Stimulated activated CD4-positive, alpha-beta T cell treated with anti-CD3 and anti-CD28 coated beads, TNF-alpha, amount 100 ng/mL, for 24 hours (primary cell): Measurements from ENCODE around the gene HPCAL1.
A peak's percentile ranks its signal among the peaks of the same experiment; 100 is the strongest.
"Not testable (repeated sequence)": the region's sequence is repeated elsewhere in the genome, so short reads cannot be mapped to it uniquely, and the experiment has no call there.

ENCODE experiments used
- DNase-seq, 3 experiments: peaks; one replicate each; pipeline ENCODE4 v3.0.0-alpha.2; 2020; ENCODE audit warnings: low read depth in 3 of 3

The HPCAL1 gene

GRCh38 chr2:10284108-10284870 is 18.4 kb upstream of the HPCAL1 start:
- DNase-seq, result no peak

- no peak for DNase-seq
These were observed 17.5 kb upstream of the HPCAL1 start for GRCh38 chr2:10285191-10285555.

GRCh38 chr2:10285556-10286198 is 17.0 kb upstream of the HPCAL1 start:
- no peak for DNase-seq

GRCh38 chr2:10286216-10287037 is 16.3 kb upstream of the HPCAL1 start:
- no peak for DNase-seq

GRCh38 chr2:10287761-10288160 is 14.9 kb upstream of the HPCAL1 start:
- no peak for DNase-seq

GRCh38 chr2:10288606-10289005 is 14.1 kb upstream of the HPCAL1 start:
- DNase-seq, result no peak

DNA sequence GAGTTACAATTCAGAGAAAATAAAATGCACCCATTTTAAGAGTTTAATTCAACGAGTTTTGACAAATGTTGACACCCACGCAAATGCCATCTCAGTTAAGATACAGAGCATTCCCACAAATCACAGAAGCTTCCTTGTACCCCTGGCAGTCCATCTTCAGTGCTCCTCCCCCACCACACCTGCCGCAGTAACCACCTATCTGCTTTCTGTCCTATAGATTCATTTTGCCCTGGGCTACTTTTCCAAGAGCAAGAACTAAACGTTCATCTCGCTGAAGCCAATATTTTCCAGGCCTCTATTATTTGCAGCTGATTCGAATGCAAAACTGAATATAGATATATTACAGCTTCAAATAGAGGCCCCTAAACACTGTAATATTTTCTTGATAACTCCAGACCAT is 13.4 kb upstream of the HPCAL1 start:
- DNase-seq, result no peak

DNA sequence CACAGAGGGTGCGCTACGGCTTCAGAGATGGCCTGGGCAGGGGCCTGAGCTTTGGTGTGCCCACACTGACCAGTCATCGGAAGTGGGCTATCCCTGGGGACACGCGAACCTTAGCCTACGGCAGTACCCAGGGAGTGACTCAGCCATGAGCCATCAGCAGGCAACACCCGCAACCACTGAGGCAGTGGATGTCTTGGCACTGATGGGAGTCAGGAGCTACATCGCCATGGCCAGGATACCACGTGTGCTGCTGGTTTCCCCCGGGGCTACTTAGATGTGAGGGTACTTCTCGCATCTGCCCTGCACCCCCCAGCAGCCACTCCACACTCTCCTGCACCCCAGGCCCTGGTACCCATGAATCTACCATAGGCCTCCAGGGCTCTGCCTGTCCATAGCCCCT is 12.8 kb upstream of the HPCAL1 start:
- no peak for DNase-seq

GRCh38 chr2:10291376-10291775 is 11.3 kb upstream of the HPCAL1 start:
- DNase-seq, result not testable (repeated sequence)

GRCh38 chr2:10292033-10292432 is 10.7 kb upstream of the HPCAL1 start:
- no peak for DNase-seq

DNA sequence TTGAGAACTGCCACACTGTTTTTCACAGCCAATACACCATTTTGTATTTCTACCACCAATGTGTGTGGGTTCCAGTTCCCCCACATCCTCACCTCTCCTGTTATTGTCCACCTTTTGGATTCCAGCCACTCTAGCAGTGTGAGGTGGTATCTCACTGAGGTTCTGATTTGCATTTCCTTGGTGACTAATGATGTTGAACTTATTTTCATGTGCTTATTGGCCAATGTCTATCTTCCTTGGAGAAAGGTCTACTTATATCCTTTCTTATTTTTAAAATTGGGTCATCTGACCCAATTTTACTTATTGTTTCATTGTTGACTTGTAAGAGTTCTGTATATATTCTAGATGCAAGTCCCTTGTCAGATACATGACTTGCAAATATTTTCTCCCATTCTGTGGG is 9.1 kb upstream of the HPCAL1 start:
- DNase-seq, result no peak

- no peak for DNase-seq
These were observed 8.6 kb upstream of the HPCAL1 start for GRCh38 chr2:10294077-10294476.

DNA sequence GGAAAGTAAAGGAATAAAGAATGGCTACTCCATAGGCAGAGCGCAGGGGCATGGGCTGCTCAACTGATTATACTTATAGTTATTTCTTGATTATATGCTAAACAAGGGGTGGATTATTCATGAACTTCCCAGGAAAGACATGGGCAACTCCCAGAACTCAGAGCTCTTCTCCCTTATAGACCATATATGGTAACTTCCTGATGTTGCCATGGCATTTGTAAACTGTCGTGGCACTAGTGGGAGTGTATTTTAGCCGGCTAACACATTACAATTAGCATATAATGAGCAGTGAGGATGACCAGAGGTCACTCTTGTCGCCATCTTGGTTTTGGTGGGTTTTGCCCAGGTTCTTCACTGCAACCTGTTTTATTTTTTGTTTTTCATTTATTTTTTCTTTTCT is 7.1 kb upstream of the HPCAL1 start:
- not testable (repeated sequence) for DNase-seq

GRCh38 chr2:10296142-10296541 is 6.6 kb upstream of the HPCAL1 start:
- no peak for DNase-seq

- DNase-seq, result no peak
These were observed 5.4 kb upstream of the HPCAL1 start for GRCh38 chr2:10297191-10297830.

GRCh38 chr2:10297959-10298531 is 4.7 kb upstream of the HPCAL1 start:
- peak in 2 of 3 experiments; percentile 44 to 63 for DNase-seq

- not testable (repeated sequence) for DNase-seq
These were observed 3.9 kb upstream of the HPCAL1 start for GRCh38 chr2:10298777-10299176.

DNA sequence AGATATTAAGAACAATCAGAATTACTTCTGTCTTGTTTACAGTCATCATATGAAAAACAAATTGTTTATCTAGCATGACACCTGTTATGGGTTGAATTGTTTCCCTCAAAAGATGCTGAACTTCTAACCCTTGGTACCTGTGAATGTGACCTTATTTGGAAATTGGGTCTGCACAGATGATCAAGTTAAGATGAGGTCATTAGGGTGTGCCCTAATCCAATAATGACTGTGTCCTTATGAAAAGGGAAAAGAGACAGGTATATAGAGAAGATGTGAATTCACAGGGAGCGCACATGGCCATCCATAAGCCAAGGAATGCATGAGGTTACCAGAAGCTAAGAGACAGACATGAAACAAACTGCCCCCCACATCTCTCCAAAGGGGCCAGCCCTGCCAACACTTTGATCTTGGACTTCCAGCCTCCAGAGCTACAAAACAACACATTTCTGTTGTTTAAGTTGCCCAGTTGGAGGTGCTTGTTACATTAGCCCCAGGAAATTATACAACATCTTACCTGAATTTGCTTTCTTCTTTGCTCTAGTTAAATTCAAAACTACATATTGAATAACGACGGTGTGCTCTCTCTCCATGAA is 2.3 kb upstream of the HPCAL1 start:
- DNase-seq, result no peak

DNA sequence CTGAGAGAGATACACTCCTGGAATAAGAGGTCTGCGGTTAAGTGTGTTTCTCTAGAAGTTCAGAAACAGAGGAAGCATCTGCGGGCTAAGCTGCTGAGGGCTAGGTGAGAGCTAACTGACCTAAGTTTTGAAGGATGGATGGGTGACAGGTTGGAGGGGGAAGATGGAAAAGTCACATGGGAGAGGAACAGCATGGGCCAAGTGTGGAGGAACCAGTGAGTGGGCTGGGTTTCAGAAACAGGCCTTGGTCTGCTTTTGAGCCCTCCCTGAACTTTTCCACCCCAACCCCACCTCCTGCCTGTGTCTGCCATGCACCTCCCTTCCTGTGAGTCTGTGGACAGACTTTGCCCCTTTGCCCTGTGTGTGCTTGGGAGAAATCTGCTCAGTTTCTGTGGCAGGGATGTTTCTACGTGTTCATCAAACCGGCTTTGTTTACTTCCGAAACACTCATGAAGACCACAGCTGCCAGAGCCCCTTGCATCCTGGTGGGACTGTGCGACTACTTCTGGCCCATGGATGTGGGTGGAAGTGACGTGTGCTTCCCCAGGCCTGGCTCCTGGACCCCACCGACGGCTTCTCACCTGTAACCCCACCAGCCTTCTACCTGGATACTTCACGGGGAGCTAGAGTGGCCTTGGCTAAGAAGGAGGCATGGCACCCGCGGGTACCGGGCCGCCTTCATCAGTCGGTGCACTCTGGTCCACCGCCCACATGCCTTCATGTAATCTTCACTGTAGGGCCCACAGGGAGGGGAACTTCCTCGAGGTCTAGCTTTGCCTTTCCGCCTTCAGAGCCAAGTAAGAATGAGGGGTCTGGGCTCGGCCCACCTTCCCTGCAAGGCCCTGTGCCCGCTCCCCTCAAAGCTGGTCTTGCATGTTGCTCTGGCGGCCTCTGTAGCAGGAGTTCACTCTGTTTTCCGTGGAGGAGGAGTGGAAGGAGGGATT is 1.4 kb upstream of the HPCAL1 start:
- peak in 1 of 3 experiments; percentile 8 for DNase-seq

DNA sequence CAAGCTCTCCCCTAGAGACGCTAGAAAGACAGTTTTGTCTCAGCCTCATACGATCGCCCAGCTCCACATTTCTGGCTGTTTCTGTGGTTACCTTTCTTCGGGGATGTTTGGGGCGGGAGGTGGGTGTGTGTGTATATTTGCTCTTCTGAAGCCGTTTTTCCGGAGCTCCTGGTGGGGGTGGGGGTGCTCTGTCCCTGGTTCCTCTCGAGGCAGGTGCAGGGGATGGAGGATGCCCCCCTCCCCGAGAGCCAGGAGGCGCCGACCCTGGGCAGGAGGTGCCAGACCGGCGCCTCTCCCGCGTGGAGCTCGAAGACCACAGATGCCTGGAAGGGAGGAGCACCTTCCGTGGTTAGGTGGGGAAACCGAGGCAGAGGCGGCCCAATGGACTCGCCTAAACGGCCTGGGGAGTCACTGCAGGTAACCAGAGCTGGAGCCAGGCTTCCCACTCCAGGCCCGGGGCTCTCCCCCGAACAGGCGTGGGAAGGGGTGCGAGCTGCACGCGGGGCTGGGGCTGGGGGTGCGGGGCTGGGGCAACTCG is 694 bp upstream of the HPCAL1 start:
- peak in 1 of 3 experiments; percentile 11 for DNase-seq
